ENCODE results near the gene DUS1L.

Gene DUS1L

GRCh38 chr17:82087961-82088837 lies 22.6 kb upstream of the DUS1L start:
- no peak for DNase-seq

GRCh38 chr17:82086941-82087906 lies 21.6 kb upstream of the DUS1L start:
- no peak for DNase-seq

- no peak for DNase-seq
Observed at GRCh38 chr17:82085931-82086764, 20.5 kb upstream of the DUS1L start.

- DNase-seq: no peak
Observed at GRCh38 chr17:82085031-82085861, 19.6 kb upstream of the DUS1L start.

GRCh38 chr17:82084373-82085030 lies 18.9 kb upstream of the DUS1L start:
- DNase-seq: no peak

- DNase-seq: no peak
Observed at GRCh38 chr17:82083533-82084359, 18.1 kb upstream of the DUS1L start.

GRCh38 chr17:82083009-82083408 lies 17.4 kb upstream of the DUS1L start:
- DNase-seq: no peak

- no peak for DNase-seq
Observed at GRCh38 chr17:82082456-82082855, 16.9 kb upstream of the DUS1L start.

- DNase-seq: no peak
Observed at GRCh38 chr17:82081966-82082365, 16.4 kb upstream of the DUS1L start.

- DNase-seq: no peak
Observed at GRCh38 chr17:82081546-82081945, 15.9 kb upstream of the DUS1L start.

- no peak for DNase-seq
Observed at GRCh38 chr17:82080789-82081464, 15.3 kb upstream of the DUS1L start.

GRCh38 chr17:82080048-82080788 lies 14.6 kb upstream of the DUS1L start:
- no peak for DNase-seq

- DNase-seq: no peak
Observed at GRCh38 chr17:82079001-82079677, 13.5 kb upstream of the DUS1L start.

GRCh38 chr17:82078433-82078832 lies 12.8 kb upstream of the DUS1L start:
- DNase-seq: no peak

- no peak for DNase-seq
Observed at GRCh38 chr17:82077617-82078358, 12.2 kb upstream of the DUS1L start.

- DNase-seq: no peak
Observed at GRCh38 chr17:82076785-82077591, 11.4 kb upstream of the DUS1L start.
